ENCODE data around the gene BICDL1.

GRCh38 chr12:120095736-120096135 lies 106.7 kb downstream of the BICDL1 start:
- TF ChIP-seq, protein P1, sequence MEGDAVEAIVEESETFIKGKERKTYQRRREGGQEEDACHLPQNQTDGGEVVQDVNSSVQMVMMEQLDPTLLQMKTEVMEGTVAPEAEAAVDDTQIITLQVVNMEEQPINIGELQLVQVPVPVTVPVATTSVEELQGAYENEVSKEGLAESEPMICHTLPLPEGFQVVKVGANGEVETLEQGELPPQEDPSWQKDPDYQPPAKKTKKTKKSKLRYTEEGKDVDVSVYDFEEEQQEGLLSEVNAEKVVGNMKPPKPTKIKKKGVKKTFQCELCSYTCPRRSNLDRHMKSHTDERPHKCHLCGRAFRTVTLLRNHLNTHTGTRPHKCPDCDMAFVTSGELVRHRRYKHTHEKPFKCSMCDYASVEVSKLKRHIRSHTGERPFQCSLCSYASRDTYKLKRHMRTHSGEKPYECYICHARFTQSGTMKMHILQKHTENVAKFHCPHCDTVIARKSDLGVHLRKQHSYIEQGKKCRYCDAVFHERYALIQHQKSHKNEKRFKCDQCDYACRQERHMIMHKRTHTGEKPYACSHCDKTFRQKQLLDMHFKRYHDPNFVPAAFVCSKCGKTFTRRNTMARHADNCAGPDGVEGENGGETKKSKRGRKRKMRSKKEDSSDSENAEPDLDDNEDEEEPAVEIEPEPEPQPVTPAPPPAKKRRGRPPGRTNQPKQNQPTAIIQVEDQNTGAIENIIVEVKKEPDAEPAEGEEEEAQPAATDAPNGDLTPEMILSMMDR (IDR thresholded peaks at IDR 0.05) = no peak
- no peak for TF ChIP-seq POLR2AphosphoS5 (IDR thresholded peaks at IDR 0.05; ENCODE audit: low read depth, low read length)
- TF ChIP-seq USF2 (IDR thresholded peaks at IDR 0.05; ENCODE audit: borderline replicate concordance, low read depth, low read length) = no peak
- no peak for TF ChIP-seq ELF1 (IDR thresholded peaks at IDR 0.05)
- no peak for TF ChIP-seq EP300 (IDR thresholded peaks at IDR 0.05; ENCODE audit: borderline replicate concordance in 1 of 2, low read depth in 1 of 2, low read length in 1 of 2)
- no peak for TF ChIP-seq CHD2 (IDR thresholded peaks at IDR 0.05; ENCODE audit: low read length, partially characterized antibody)
- no peak for TF ChIP-seq TAF1 (IDR thresholded peaks at IDR 0.05; ENCODE audit: borderline replicate concordance, low read depth, low read length)
- TF ChIP-seq, protein P2, sequence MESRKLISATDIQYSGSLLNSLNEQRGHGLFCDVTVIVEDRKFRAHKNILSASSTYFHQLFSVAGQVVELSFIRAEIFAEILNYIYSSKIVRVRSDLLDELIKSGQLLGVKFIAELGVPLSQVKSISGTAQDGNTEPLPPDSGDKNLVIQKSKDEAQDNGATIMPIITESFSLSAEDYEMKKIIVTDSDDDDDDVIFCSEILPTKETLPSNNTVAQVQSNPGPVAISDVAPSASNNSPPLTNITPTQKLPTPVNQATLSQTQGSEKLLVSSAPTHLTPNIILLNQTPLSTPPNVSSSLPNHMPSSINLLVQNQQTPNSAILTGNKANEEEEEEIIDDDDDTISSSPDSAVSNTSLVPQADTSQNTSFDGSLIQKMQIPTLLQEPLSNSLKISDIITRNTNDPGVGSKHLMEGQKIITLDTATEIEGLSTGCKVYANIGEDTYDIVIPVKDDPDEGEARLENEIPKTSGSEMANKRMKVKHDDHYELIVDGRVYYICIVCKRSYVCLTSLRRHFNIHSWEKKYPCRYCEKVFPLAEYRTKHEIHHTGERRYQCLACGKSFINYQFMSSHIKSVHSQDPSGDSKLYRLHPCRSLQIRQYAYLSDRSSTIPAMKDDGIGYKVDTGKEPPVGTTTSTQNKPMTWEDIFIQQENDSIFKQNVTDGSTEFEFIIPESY (IDR thresholded peaks at IDR 0.05; ENCODE audit: borderline replicate concordance, low read depth) = no peak
- TF ChIP-seq MXI1 (IDR thresholded peaks at IDR 0.05; ENCODE audit: low read depth, low read length) = no peak
- no peak for TF ChIP-seq EZH2phosphoT487 (IDR thresholded peaks at IDR 0.05; ENCODE audit: borderline replicate concordance, low read depth)
- no peak for TF ChIP-seq MAX (IDR thresholded peaks at IDR 0.05; ENCODE audit: low read depth)
- TF ChIP-seq TCF12 (IDR thresholded peaks at IDR 0.05) = no peak
- TF ChIP-seq GABPA (IDR thresholded peaks at IDR 0.05; ENCODE audit: low read depth) = no peak
- TF ChIP-seq REST (IDR thresholded peaks at IDR 0.05; ENCODE audit: low read depth, low read length) = no peak
